H9 (cell line): ENCODE data around the gene PDE3B. TPM values are rescaled to one million over a fixed set of nuclear protein-coding genes. Genes with fewer than 3 reads are reported as not detected.

Source experiments
- DNase-seq: peaks from one replicate; pipeline ENCODE4 v3.0.0-alpha.2; 2017
- H2AFZ ChIP-seq: one replicate; pipeline ENCODE4 v1.6.1; 2013; ENCODE audit warnings: mild to moderate bottlenecking, low read length, control low read depth, moderate library complexity
- H2AK5ac ChIP-seq: 2 replicates; pipeline ENCODE4 v1.6.1; 2013; ENCODE audit warnings: low read length, control low read depth, mixed read lengths; ENCODE audit not compliant: insufficient read length
- H2BK120ac ChIP-seq: one replicate; pipeline ENCODE4 v1.6.1; 2013; ENCODE audit warnings: low read depth, mild to moderate bottlenecking, low read length, control low read depth, inconsistent platforms; ENCODE audit not compliant: poor library complexity, severe bottlenecking
- H2BK12ac ChIP-seq: 2 replicates; pipeline ENCODE4 v1.6.1; 2013; ENCODE audit warnings: low read length, control low read depth, mixed read lengths, low read depth; ENCODE audit not compliant: insufficient read length
- H2BK15ac ChIP-seq: 2 replicates; pipeline ENCODE4 v1.6.1; 2013; ENCODE audit warnings: low read depth, low read length, control low read depth
- H2BK20ac ChIP-seq: one replicate; pipeline ENCODE4 v1.6.1; 2013; ENCODE audit warnings: low read depth, mild to moderate bottlenecking, low read length, control low read depth, inconsistent platforms; ENCODE audit not compliant: poor library complexity, severe bottlenecking
- H2BK5ac ChIP-seq: 2 replicates; pipeline ENCODE4 v1.6.1; 2013; ENCODE audit warnings: low read length, control low read depth, mixed read lengths; ENCODE audit not compliant: insufficient read length
- H3K14ac ChIP-seq: 2 replicates; pipeline ENCODE4 v1.6.1; 2013; ENCODE audit warnings: low read length, control low read depth; ENCODE audit not compliant: insufficient read depth
- H3K18ac ChIP-seq: 2 replicates; pipeline ENCODE4 v1.6.1; 2013; ENCODE audit warnings: low read depth, mild to moderate bottlenecking, mixed read lengths, low read length, control low read depth; ENCODE audit not compliant: insufficient read length
- H3K23ac ChIP-seq: 2 replicates; pipeline ENCODE4 v1.6.1; 2013; ENCODE audit warnings: low read length, control low read depth, mixed read lengths, low read depth; ENCODE audit not compliant: insufficient read length
- H3K23me2 ChIP-seq: 2 replicates; pipeline ENCODE4 v1.6.1; 2013; ENCODE audit warnings: low read depth, mild to moderate bottlenecking, mixed read lengths, low read length, control low read depth; ENCODE audit not compliant: insufficient read length, poor library complexity, severe bottlenecking
- H3K27ac ChIP-seq: 2 replicates; pipeline ENCODE4 v1.5.1; 2013; ENCODE audit warnings: low read length, control low read depth, mixed read lengths, low read depth; ENCODE audit not compliant: insufficient read length
- H3K27me3 ChIP-seq: 2 replicates; pipeline ENCODE4 v1.6.1; 2013; ENCODE audit warnings: low read length, control low read depth, inconsistent platforms; ENCODE audit not compliant: insufficient read depth
- H3K4ac ChIP-seq: 2 replicates; pipeline ENCODE4 v1.6.1; 2013; ENCODE audit warnings: low read depth, mild to moderate bottlenecking, control low read depth, inconsistent platforms, low read length, moderate library complexity
- H3K4me1 ChIP-seq: 2 replicates; pipeline ENCODE4 v1.6.1; 2013; ENCODE audit warnings: low read length, control low read depth, inconsistent platforms; ENCODE audit not compliant: insufficient read depth
- H3K4me2 ChIP-seq: 2 replicates; pipeline ENCODE4 v1.6.1; 2013; ENCODE audit warnings: low read length, control low read depth, mixed read lengths; ENCODE audit not compliant: insufficient read length, insufficient read depth
- H3K56ac ChIP-seq: 2 replicates; pipeline ENCODE4 v1.6.1; 2013; ENCODE audit warnings: low read depth, mild to moderate bottlenecking, mixed read lengths, low read length, control low read depth; ENCODE audit not compliant: insufficient read length
- H3K79me1 ChIP-seq: 2 replicates; pipeline ENCODE4 v1.6.1; 2013; ENCODE audit warnings: low read depth, mild to moderate bottlenecking, moderate library complexity, low read length, control low read depth, inconsistent platforms; ENCODE audit not compliant: insufficient read depth, poor library complexity, severe bottlenecking
- H3K79me2 ChIP-seq: 2 replicates; pipeline ENCODE4 v1.6.1; 2013; ENCODE audit warnings: low read length, control low read depth, inconsistent platforms; ENCODE audit not compliant: insufficient read depth
- H3K9ac ChIP-seq: 2 replicates; pipeline ENCODE4 v1.6.1; 2013; ENCODE audit warnings: low read length, control low read depth, mixed read lengths; ENCODE audit not compliant: insufficient read length; ENCODE audit errors: extremely low read depth
- H3K9me3 ChIP-seq: one replicate; pipeline ENCODE4 v1.6.1; 2013; ENCODE audit warnings: low read depth, low read length, inconsistent platforms; ENCODE audit not compliant: control insufficient read depth
- H3T11ph ChIP-seq: one replicate; pipeline ENCODE4 v1.6.1; 2013; ENCODE audit warnings: mild to moderate bottlenecking, low read length, control low read depth, inconsistent platforms
- H4K20me1 ChIP-seq: one replicate; pipeline ENCODE4 v1.6.1; 2013; ENCODE audit not compliant: control insufficient read depth, insufficient read length, insufficient read depth
- H4K5ac ChIP-seq: 2 replicates; pipeline ENCODE4 v1.6.1; 2013; ENCODE audit warnings: low read depth, mild to moderate bottlenecking, mixed read lengths, low read length, control low read depth; ENCODE audit not compliant: insufficient read length
- H4K8ac ChIP-seq: replicated peaks from 2 replicates; pipeline ENCODE4 v1.6.1; 2013; ENCODE audit warnings: low read length, control low read depth, mixed read lengths, low read depth; ENCODE audit not compliant: insufficient read length
- H4K91ac ChIP-seq: 2 replicates; pipeline ENCODE4 v1.6.1; 2013; ENCODE audit warnings: low read depth, mild to moderate bottlenecking, moderate library complexity, mixed read lengths, low read length, control low read depth; ENCODE audit not compliant: insufficient read length
- H3K27ac Mint-ChIP-seq, 3 experiments: 2 replicates in 2 of 3; 3 replicates in 1 of 3; pipeline ENCODE4 v1.8.0; 2020 to 2021; ENCODE audit warnings: mixed read lengths in 3 of 3, mild to moderate bottlenecking in 1 of 3, moderate library complexity in 1 of 3
- H3K27me3 Mint-ChIP-seq: 2 replicates; pipeline ENCODE4 v1.8.0; 2021; ENCODE audit warnings: low read depth, mild to moderate bottlenecking, moderate library complexity, mixed read lengths
- H3K36me3 Mint-ChIP-seq, 3 experiments: 2 replicates in 2 of 3; 3 replicates in 1 of 3; pipeline ENCODE4 v1.8.0; 2020 to 2021; ENCODE audit warnings: low read depth in 3 of 3, mixed read lengths in 3 of 3; ENCODE audit not compliant: insufficient read depth in 1 of 3
- H3K4me1 Mint-ChIP-seq, 2 experiments: 2 replicates each; pipeline ENCODE4 v1.8.0; 2020; ENCODE audit warnings: mixed read lengths in 2 of 2
- H3K4me3 Mint-ChIP-seq, 2 experiments: 2 replicates in 1 of 2; 3 replicates in 1 of 2; pipeline ENCODE4 v1.8.0; 2020 to 2021; ENCODE audit warnings: mild to moderate bottlenecking in 2 of 2, mixed read lengths in 2 of 2, moderate library complexity in 1 of 2
- H3K9me3 Mint-ChIP-seq, 2 experiments: 2 replicates in 1 of 2; 3 replicates in 1 of 2; pipeline ENCODE4 v1.8.0; 2020; ENCODE audit warnings: mild to moderate bottlenecking in 2 of 2, mixed read lengths in 2 of 2, moderate library complexity in 1 of 2
- WGBS: extraction: QIAGEN DNeasy Blood & Tissue Kit; methylation state at CpG from one replicate; pipeline ENCODE4 v1.1.7; 2013; ENCODE audit warnings: missing lambda C conversion rate, low lambda C conversion rate, mixed read lengths; ENCODE audit not compliant: insufficient read length; ENCODE audit errors: extremely low coverage; 5-methylcytosine and 5-hydroxymethylcytosine counted together
- total RNA-seq: library from RNA; stranded (reverse); gene quantifications from 2 replicates; pipeline ENCODE4 v1.2.1, GENCODE V29; 2021
- TF ChIP-seq, protein P1 (sequence below): fragments of 200-600 bp; sonication (generic); conservative IDR thresholded peaks from 3 replicates; pipeline ENCODE4 v1.8.0; 2021; ENCODE audit warnings: antibody characterized with exemption, mild to moderate bottlenecking

The PDE3B gene
- total RNA-seq, 1 experiment from 2014 or later = 6.6 TPM

DNA sequence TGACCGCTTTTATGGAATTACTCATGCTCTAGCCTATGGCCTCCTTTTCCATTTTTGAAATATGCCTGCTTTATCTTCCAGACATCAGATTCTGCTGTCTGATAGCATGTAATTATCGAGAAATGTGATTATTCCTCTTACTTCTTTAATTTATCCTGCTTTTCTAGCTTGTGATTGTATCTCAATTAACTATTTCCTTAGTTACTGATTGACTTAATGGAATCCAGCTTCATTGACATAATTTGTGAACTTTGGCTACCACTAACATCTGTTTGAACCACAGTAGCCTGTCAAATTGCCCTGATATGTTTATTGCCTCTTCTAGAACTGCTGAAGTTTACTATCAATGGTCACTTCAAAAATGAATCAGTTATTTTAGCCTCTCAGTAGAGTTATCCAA, 25.5 kb upstream of the PDE3B start:
- Histone ChIP-seq H2BK120ac (no peak overlapping the region), H3K56ac (no peak overlapping the region), H3K79me2 (no peaks in the 10 kb centered on the region), H3K4me2 (no peak overlapping the region), H2AFZ (no peak overlapping the region), H3T11ph (no peak overlapping the region), H3K4me1 (no peaks in the 10 kb centered on the region), H2BK5ac (no peak overlapping the region), H2BK20ac (no peak overlapping the region), H3K23ac (no peak overlapping the region), H3K27me3 (no peaks in the 10 kb centered on the region), H2BK12ac (no peak overlapping the region), H4K5ac (no peak overlapping the region), H2AK5ac (no peak overlapping the region), H3K79me1 (no peaks in the 10 kb centered on the region), H3K4ac (no peak overlapping the region), H2BK15ac (no peak overlapping the region), H3K23me2 (no peaks in the 10 kb centered on the region), H4K91ac (no peak overlapping the region), H4K8ac (no peak overlapping the region), H3K14ac (no peak overlapping the region), H3K9me3 (no peaks in the 10 kb centered on the region), H4K20me1 (no peaks in the 10 kb centered on the region), H3K9ac (no peak overlapping the region), H3K27ac (no peak overlapping the region), H3K18ac (no peak overlapping the region)
- DNase-seq = no peak
- Mint-ChIP-seq H3K27ac (no peak overlapping the region), H3K27me3 (no peaks in the 10 kb centered on the region), H3K4me3 (no peak overlapping the region), H3K4me1 (peaks cover 3 to 5% of the 10 kb centered on the region in 2 experiments; a peak in 1 of 4 replicates), H3K9me3 (no peaks in the 10 kb centered on the region), H3K36me3 (no peaks in the 10 kb centered on the region)
- TF ChIP-seq, protein P1, sequence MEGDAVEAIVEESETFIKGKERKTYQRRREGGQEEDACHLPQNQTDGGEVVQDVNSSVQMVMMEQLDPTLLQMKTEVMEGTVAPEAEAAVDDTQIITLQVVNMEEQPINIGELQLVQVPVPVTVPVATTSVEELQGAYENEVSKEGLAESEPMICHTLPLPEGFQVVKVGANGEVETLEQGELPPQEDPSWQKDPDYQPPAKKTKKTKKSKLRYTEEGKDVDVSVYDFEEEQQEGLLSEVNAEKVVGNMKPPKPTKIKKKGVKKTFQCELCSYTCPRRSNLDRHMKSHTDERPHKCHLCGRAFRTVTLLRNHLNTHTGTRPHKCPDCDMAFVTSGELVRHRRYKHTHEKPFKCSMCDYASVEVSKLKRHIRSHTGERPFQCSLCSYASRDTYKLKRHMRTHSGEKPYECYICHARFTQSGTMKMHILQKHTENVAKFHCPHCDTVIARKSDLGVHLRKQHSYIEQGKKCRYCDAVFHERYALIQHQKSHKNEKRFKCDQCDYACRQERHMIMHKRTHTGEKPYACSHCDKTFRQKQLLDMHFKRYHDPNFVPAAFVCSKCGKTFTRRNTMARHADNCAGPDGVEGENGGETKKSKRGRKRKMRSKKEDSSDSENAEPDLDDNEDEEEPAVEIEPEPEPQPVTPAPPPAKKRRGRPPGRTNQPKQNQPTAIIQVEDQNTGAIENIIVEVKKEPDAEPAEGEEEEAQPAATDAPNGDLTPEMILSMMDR = no peak
- no CpG with 5 or more reads among the region's 2 CpGs for WGBS
